HepG2 (cell line): Measurements from ENCODE around the gene RASA3.

ENCODE experiments used
- ATF7 ChIP-seq, 2 experiments: fragments of 450-650 bp in 1 of 2; sonication (generic) in 1 of 2; formaldehyde crosslinking in 1 of 2; IDR thresholded peaks; 2 replicates each; pipeline versions ENCODE4 v1.4.0 to v1.6.1; 2016 to 2020; ENCODE audit warnings: antibody characterized with exemption in 1 of 2, mild to moderate bottlenecking in 1 of 2, missing genetic modification reagents in 1 of 2
- GATAD2A ChIP-seq: IDR thresholded peaks from 2 replicates; pipeline ENCODE4 v1.6.1; 2016
- MLXIP ChIP-seq: sonication (generic); formaldehyde crosslinking; IDR thresholded peaks from 2 replicates; pipeline ENCODE4 v1.9.0; 2021; ENCODE audit warnings: missing genetic modification reagents, borderline replicate concordance
- NR2F6 ChIP-seq, 2 experiments: IDR thresholded peaks; 2 replicates each; pipeline ENCODE4 v1.6.1; 2016; ENCODE audit warnings: antibody characterized with exemption in 1 of 2, mild to moderate bottlenecking in 1 of 2
- ZBTB49 ChIP-seq: sonication (generic); formaldehyde crosslinking; IDR thresholded peaks from 2 replicates; pipeline ENCODE4 v1.4.0; 2020; ENCODE audit warnings: missing genetic modification reagents, borderline replicate concordance
- ZNF547 ChIP-seq: sonication (generic); formaldehyde crosslinking; IDR thresholded peaks from 2 replicates; pipeline ENCODE4 v1.5.1; 2020; ENCODE audit warnings: mild to moderate bottlenecking, missing genetic modification reagents

DNA sequence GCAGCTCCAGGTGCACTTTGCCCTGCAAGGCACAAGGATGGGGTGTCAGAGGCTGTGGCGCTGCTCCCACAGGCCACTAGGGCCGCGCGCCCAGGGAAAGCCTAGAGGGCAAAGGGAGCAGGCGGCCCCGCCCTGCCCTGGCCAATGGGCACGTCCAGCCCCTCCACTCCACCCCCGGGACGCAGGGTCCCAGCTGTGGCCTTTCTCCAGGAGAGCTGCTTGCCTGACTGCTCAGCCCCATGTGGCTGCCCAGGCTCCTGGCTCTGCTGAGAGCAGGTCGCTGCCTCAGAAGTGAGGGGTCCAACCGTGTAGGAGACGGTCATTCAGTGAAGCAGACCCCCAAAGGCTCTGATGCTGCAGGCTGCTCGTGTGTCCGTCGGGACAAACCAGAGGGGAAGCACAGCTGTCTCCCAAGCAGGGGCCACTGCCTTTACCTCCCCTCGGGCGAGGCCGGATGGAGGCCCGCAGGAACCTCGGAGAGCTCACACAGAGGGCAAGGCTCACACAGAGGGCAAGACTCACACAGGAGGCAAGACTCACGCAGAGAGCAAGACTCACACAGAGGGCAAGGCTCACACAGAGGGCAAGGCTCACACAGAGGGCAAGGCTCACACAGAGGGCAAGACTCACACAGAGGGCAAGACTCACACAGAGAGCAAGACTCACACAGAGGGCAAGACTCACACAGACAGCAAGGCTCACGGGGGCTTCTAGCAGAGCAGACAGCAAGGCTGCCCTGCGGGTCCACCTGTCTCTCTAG is 102.4 kb downstream of the RASA3 start:
- TF ChIP-seq GATAD2A (no peak), ZBTB49 (CRISPR knock-in tag) (no peak), MLXIP (CRISPR knock-in tag) (no peak), ZNF547 (CRISPR knock-in tag) (no peak), ATF7 (IDR thresholded peaks at IDR 0.05) (no peak), ATF7 (CRISPR knock-in tag; IDR thresholded peaks at IDR 0.05) (no peak), NR2F6 (IDR thresholded peaks at IDR 0.05) (no peak), NR2F6 (CRISPR knock-in tag; IDR thresholded peaks at IDR 0.05) (no peak)
